Stimulated activated CD4-positive, alpha-beta T cell treated with anti-CD3 and anti-CD28 coated beads, TNF-alpha, amount 100 ng/mL, for 4 hours (primary cell): ENCODE data around the gene IQCN.

Source experiments
- DNase-seq, 3 experiments: peaks; one replicate each; pipeline ENCODE4 v3.0.0-alpha.2; 2020; ENCODE audit warnings: low read depth in 3 of 3

The IQCN gene

DNA sequence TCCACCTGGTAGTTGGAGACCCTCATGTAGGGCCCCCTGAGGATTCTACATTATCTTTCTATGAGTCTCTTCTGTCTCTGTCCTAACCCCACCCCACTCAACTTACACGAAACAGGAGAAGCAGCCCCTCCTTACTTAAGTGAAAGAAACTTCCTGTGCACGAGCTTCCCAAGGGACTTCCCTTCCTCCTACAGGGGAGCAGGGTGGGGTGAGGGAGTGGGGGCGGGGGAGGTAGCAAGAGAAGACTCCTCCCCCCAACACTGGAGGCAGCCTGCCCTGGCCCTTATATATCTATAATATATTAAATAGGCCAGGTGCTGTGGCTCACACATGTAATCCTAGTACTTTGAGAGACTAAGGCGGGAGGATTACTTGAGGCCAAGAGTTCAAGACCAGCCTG, 42.5 kb downstream of the IQCN start:
- DNase-seq, result no peak

DNA sequence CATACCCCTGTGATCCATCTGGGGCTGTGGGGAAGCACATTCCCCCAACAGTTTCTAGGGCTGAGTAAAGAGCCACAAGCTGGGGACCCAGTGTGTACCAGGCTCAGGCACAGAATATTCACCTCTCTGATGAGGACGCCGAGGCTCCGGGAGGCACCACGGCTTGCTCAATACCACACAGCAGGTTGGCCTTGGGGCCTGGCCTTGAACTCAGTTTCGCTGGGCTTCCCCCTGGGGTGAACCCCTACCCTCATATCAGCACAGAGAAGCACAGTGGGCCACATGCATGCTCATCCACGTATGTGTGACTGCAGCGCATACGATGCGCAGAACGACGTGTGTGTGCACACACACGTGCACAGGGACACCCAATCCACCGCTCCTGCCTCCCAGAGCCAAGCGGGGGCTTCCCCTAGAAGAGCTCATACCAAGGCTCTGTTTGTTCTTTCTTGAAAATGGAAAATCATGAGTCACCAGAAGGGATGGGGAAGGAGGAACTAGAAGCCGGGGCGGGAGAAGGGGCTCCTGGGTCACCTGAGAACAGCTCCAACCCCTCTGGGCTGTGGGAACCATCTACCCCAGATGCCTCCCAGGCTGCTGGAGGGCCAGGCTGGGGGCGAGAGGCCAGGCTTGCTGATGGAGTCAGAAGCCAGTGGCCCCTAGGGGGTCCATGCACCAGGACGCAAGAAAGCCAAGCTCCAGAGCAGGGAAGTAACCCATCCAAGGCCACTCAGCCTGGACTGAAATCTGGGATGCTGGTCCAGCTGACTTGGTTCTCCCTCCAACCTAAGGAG, 43.1 kb downstream of the IQCN start:
- no peak for DNase-seq

DNA sequence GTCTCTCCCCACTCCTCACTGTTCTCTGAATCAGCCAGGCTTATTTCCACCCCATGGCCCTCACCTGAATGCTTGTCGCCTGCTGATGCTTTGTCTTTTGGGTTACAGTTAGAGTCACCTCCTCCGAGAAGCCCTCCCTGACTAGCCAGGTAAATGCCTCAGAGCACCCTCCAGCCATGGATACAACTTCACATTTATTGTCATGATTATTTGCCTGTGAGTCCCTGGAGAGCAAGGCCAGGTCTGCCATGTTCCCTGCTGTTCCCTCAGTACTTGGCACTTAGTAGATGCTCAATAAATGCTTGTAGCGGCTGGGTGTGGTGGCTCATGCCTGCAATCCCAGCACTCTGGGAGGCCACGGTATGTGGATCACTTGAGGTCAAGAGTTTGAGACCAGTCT, 44.3 kb downstream of the IQCN start:
- DNase-seq, result no peak

DNA sequence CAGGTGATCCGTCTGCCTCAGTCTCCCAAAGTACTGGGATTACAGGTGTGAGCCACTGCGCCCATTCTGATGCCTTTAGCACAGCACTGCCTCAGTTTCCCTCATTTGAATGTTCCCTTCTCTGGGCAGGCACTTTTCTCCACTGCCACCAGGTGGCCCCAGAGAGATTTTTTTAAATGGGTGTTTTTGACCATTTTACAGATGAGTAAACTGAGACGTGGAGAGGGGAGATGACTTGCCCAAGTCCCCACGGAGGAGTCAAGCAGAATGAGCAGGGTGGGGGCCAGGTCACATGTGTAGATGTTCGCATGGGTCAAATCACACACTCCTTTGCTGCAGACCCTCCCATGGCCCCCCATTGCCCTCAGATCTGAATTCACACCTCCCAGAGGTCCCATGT, 44.8 kb downstream of the IQCN start:
- no peak for DNase-seq

DNA sequence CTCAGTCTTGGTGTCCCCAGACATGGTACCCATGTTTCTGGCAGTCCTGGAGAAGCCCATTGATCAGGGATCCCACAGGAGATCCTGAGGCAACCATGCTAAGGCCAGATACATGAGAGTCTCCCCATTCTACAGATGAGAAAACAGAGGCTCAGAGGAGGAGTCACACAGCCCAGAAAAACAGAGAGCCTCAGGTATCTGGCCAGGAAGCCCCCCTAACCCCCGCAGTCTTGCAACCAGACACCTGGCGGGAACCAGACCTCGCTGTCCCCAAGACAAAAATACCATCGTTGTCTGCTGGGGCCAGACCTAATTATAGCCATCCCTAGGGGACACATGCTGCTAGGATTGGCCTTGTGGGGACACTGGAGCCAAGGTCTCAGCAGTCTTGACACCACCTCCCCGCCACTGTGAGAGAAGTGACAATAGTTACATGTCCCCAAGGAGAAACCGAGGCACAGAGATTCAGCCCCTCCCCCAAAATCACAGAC, 46.4 kb downstream of the IQCN start:
- no peak for DNase-seq

DNA sequence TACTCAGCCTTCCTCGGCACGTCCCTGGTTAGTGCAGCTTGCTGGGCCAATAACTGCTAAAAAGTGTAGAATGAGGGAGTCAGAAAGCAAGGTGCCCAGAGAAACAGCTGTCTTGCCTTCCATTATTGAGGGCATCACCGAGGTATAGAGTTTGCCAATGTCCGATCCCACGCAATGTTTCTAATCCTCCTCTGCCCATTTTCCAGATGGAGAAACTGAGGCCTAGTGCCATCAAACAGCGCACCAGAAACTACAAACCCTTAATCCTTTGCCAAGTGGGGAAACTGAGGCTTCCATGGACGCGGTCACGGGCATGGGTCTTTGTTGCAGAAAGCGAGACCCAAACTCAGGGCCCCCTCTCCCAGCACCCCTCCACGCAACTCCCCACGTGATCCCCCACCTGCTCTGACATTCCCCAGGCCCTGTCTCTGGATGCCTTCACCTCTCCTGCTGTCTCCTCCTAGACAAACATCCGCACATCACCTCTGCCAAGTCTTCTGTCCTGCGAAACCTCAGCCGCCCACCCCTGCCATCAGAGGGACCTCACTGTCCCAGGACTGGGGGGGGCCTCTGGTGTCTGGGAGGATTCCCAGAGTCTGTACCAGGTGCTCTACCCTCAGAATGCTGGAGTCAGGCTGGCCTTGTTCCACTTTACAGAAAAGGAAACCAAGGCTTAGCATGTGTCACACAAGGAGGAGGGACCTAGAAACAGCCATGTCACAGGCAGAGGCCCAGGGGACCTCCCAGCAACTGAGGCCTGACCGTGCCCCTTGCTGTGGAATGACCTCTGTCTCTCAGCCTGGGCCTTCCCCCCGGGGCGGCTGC, 47.1 kb downstream of the IQCN start:
- no peak for DNase-seq

DNA sequence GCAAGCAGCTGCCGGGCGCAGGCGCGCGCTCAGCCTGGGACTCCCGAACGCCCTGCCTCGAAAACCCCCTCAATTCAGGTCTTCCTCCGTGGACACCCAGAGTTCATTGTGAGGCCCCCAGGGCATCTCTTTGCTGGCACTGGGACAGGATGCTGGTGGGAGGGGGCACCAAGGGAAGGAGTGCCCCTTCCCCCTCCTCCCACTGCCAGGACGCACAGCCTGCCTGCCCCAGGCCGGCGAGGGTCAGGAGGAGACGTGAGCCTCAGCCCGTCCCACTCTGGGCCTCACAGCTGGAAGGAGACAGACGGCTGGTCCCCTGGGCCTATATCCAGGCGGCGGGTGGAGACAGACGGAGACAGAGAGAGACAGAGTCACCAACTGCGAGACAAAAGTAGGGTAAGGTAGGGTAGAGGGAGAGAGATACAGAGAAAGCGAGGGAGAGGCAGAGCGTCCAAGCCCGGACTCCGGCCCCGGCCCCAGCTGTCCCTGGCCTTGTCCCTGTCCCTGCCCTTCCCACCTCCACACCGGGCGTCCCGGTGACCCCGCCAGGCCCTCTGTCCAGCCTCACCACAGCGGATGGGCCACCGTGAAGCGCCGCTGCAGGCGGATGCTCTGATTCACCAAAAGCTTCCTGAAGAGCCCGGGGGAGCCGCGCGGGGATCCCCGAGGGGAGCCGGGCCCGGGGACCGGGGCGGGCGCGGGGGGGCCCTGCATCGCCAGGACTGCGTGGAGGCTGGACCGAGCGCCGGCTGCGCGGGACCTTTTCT, 48.4 kb downstream of the IQCN start, which contains the start of gene PDE4C:
Gene PDE4C, minus strand, starts transcription at position 737 of the 767 bp plus-strand sequence. Its CDS starts 23 bp downstream, at position 714.
- DNase-seq, result no peak

DNA sequence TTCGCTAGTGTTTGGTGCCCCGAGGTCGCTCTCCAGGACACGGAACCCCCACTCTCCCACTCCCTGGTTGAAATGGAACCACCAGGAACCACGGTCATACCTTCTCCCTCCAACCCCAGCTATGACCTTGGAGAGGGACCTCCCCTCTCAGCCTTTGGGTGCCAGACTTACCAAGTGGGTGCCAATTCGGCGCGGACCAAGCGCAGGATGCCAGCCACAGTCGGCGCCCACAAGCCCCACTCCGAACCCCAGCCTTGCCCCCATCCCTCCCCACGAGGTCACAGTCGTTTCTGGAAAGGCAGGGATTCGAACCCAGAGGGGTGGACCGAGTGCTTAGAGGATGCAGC, 48.9 kb downstream of the IQCN start:
- DNase-seq, result no peak

DNA sequence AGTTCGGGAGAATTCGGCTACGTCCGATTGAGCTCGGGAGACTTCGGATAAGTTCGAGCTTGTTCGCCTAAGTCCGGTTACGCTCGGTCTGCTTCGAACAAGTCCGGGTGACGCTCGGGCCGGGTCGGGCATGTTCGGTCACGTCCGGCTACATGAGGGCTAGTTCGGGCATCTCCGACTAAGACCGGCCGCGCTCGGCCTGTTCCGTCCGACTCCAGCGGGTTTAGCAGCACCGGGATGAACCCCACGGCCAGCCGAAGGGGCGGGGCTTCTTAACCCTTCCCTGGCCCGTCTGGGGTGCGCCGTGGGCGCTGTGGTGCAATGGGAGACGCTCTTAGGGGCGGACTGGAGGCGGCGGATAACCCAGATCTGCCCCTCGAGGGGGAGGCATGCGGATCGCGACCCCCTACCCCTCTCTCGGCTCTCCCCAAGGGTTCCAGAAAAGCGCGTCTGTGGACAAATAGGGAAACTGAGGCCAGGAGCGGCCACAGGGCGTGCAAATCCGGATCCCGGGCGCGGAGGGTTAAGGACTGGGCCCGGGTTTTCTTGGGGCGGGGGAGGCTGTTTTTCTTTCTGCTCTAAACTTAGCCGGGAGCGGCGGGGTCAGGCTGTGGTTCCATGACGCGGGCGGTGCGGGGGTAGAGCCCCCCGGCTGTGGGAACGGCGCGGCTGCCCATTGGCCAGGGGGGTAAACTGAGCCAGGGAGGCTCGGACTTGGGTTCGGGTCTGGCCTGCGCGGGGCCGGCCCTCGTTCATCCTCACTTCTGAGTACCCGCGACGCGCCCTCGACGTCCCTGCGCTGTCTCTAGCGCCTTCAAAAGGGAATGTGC, 49.5 kb downstream of the IQCN start:
- peak; percentile 40 to 80 (median 50) for DNase-seq

DNA sequence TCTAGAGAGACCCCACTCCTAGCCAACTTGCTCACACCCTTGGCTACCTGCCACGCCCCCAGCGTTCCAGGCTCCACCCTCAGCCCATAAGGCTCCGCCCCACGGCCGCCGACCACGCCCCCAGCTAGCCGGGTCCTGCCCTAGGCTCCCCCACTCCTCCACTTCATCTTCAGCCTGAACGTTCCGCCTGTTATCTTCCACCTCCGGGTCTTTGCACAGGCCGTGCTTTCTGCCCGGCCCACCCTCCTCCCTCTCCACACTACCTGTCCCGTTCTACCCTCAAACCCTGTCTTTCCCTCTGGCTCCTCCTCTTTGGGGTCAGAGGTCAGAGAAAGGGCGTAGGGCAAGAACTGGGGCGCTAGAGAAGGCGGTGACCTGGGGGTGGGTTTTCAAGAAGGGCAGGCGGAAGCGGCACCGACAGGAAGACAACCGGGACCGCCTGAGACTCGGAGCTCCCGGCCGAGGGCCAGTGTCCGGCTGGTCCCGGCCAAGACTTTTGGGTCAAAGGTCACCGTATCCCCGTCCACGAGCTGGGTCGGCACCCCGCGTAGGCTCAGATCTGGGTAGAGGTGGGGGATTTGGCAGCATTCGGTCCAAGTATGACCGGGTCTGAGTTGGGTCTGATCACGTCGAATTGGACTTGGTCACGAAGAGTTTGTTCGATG, 50.3 kb downstream of the IQCN start:
- DNase-seq, result no peak

DNA sequence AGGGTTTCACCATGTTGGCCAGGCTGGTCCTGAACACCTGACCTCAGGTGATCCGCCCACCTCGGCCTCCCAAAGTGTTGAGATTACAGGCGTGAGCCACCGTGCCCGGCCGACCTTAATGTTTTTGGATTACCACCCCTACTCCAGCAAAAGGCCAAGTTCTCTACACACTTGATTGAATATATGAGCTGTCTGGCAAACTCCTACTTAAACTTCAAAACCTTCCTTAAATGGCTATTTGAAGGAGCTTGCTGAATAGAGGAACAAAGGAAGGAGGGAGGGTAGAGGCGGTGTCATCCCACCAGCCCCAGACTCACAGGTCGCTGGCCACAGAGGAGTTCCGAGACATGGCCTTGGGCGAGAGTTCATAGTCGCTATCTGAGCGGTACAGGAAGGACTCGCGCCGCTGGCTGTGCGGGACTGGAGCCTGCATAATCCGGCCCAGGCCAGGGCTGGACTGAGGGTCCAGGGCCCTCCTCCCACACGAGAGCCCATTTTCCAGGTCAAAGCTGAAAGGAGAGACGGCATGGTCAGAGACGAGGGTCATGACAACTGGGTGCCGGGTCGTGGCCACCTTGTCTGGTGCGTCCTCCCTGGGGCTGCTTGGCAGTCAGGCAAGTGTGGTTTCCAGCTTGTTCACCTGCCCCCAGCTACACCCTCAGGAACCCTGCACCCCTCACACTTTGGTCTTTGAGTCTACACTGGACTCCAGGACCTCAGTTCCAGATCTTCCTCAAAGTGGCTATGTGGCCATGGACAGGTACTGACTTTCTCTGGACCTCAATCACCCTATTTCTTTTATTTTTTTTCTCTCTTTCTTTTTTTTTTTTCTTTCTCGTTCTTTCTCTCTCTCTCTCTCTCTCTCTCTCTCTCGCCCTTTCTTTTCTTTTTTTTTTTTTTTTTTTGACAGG, 52.2 kb downstream of the IQCN start:
- DNase-seq, result no peak

DNA sequence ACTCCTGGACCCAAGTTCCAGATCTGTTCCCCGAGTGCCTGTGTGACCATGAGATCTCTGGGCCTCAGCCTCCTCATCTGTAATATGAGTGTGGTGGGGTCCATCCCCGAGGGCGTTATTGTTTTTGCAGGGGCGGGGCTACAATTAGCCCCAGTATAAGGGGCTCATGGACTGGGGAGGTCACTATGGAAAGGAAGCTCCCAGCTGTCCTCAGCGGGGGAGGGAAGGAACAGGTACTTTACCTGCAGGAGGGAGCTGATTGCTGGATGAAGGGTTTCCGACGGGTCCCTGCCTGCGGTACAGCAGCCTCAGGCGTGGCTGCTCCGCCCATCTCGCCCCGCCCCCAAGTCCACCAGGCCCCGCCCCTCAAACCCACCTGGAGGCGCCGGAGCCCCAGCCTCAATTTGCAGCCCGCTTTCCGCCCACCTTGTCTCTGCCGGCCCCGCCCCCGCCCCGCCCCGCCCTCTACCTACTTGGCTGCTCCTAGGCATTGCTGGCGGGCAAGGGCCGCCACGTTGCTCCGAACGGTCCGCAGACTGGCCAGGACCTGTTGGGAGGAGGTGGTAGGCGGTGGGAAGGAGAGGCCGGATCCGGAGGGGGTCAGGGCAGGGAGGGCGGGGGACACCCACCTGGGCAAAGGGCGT, 53.5 kb downstream of the IQCN start:
- no peak for DNase-seq

DNA sequence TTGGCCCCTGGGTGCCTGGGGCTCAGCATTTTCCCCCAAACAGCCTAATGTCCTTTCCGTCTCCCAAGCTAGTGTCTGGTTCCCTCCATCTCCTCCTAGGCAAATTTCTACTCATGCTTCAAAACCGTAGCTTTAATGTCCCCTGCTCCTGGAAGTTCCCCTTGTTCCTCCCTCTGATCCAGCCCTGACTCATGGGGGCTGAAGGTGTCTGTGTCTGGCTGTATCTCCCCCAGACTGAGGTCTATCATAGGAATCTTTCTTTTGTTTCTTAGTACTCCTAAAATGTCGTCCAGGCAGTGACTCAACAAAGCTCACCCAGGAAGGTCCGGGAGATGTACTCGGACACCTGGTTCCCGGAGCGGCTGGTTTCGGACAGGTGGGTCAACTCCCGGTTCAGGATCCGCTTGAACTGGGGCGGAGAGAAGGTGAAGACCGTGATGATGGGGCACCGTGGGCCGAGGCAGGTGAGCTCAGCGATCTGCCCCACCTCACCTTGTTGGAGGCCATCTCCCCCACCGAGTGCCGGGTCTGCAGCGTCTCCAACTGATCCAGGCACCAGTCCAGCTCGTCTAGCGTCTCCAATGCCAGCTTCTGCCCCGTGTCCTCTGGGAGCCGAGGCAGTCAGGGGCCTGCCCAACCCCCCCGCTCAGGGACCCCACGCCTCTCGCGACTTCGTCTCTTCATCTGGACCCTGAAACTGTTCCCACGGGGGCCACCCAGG, 54.2 kb downstream of the IQCN start:
- no peak for DNase-seq

DNA sequence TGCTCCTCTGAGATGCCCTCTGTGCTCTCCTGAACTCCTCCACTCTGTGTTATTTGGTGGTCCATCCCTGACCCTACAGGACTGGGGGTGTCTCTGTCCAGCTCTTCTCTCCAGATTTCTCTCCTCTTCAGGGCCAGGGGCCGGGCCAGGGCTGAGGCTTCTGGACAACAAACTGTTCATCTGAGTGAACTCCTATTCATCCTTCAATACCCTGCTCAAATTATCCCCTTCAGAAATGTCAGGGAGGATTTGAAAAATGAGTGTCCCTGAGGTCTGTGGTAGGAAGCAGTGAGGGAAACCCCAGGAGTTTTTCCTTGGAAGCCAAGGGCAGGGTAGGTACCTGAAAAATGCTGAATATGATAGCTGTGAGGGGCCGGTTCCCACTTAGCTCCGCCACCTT, 55.7 kb downstream of the IQCN start:
- DNase-seq, result no peak

DNA sequence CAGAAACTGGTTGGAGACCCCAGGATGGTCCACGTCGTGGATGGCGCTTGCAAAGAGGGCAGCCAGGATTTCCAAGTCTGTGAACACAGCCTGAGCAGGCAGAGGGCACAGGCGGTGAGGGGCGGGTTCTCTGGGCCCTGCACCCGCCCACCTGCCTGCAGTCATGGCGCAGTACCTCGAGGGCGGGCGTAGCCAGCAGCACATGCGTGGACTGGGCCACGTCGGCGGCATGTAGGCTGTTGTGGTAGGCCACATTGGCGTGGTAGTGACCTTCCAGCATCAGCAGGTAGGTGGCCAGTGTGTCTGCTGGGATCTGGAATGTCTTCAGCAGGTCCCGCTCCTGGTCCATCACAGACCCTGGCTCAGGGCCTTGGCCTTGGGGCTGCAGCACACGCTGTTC, 56.1 kb downstream of the IQCN start:
- no peak for DNase-seq

DNA sequence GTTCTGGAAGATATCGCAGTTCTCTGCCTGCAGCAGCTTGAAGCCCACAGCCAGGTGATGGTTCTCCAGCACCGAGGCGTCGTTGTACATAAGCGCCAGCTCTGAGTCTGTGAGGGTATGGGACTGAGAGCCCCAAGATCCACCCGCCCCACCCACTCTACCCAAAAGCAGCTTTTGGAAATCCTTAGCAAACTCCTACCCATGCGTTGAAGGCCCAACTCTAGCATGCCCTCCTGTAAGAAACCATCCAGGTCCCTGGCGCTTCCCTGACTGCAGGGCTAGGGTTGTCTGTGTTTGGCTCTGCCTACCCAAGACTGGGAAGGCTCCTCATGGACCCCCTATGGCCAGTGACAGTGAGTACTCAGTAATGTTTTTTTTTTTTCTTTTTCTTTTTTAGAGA, 57.5 kb downstream of the IQCN start:
- DNase-seq, result no peak

DNA sequence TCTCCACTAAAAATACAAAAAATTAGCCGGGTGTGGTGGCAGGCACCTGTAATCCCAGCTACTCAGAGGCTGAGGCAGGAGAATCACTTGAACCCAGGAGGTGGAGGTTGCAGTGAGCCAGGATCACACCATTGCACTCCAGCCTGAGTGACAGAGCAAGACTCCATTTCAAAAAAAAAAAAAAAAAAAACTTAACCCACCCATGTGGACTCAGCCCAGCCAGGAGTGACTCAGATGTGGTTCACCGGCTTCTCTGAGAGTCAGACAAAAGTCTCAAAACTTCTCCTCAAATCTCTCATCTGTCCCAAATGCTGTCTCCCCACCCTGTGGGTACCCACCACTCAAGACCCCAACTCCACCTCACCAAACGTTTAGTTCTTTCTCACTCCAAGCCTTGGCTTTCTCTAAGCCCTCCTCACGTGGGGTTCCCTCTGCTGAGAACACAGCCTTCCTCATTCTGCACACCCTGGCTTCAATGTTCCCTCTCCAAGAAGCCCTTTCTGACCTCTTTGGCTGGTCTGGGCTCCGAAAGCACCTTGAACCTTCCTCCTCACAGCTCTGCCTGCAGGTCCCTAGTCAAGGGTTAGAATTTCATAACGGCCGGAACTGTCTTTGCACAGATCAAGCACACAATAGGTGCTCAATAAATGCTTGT, 59.3 kb downstream of the IQCN start:
- DNase-seq, result no peak

DNA sequence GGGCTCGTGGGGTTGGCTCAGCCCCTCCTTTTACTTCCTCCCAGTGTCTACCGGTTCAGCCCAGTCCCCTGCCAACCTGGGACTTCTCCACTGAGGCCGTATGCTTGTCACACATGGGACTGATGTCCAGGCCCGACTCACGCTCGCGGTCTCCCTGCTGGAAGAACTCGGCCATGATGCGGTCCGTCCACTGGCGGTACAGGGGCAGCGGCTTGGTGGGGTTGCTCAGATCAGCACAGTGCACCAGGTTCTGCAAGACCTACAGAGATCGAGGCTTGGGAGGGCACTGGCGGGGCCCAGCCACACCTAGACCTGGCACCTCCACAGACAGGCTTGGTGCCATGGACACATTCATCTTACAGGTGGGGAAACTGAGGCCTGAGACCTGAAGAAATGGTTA, 62.6 kb downstream of the IQCN start:
- DNase-seq, result no peak
